AG09309 (cell line): ENCODE measurements around the gene RAB8B.

Source experiments
- DNase-seq: peaks from one replicate; pipeline ENCODE4 v3.0.0-alpha.2; 2010; ENCODE audit warnings: low read depth
- H3K4me3 ChIP-seq: 2 replicates; pipeline ENCODE4 v1.5.1; 2011; ENCODE audit warnings: mild to moderate bottlenecking, low read depth, low read length, moderate library complexity; ENCODE audit not compliant: control insufficient read depth
- CTCF ChIP-seq: IDR thresholded peaks from 2 replicates; pipeline ENCODE4 v1.5.1; 2011; ENCODE audit warnings: mild to moderate bottlenecking, low read depth, low read length, inconsistent platforms; ENCODE audit not compliant: insufficient read depth, control insufficient read depth; ENCODE audit errors: missing control alignments

RAB8B gene

GRCh38 chr15:63240109-63240508 is 50.7 kb downstream of the RAB8B start:
- DNase-seq, result no peak
- no peak overlapping the region for H3K4me3 ChIP-seq
- no peak for TF ChIP-seq CTCF

GRCh38 chr15:63241316-63241715 is 51.9 kb downstream of the RAB8B start:
- no peak for DNase-seq
- no peak overlapping the region for H3K4me3 ChIP-seq
- TF ChIP-seq CTCF, result no peak

- DNase-seq, result no peak
- no peak overlapping the region for H3K4me3 ChIP-seq
- no peak for TF ChIP-seq CTCF
Measured at GRCh38 chr15:63243101-63243500, 53.7 kb downstream of the RAB8B start.

- TF ChIP-seq CTCF, result no peak
- no peak for DNase-seq
- no peak overlapping the region for H3K4me3 ChIP-seq
Measured at GRCh38 chr15:63243776-63244175, 54.4 kb downstream of the RAB8B start.

- no peak for TF ChIP-seq CTCF
- DNase-seq, result no peak
- no peak overlapping the region for H3K4me3 ChIP-seq
Measured at GRCh38 chr15:63244399-63244798, 55.0 kb downstream of the RAB8B start.

- TF ChIP-seq CTCF, result no peak
- no peak overlapping the region for H3K4me3 ChIP-seq
- no peak for DNase-seq
Measured at GRCh38 chr15:63244976-63245645, 55.7 kb downstream of the RAB8B start.
